Measurements from ENCODE around the gene HMGCR.

HMGCR gene

DNA sequence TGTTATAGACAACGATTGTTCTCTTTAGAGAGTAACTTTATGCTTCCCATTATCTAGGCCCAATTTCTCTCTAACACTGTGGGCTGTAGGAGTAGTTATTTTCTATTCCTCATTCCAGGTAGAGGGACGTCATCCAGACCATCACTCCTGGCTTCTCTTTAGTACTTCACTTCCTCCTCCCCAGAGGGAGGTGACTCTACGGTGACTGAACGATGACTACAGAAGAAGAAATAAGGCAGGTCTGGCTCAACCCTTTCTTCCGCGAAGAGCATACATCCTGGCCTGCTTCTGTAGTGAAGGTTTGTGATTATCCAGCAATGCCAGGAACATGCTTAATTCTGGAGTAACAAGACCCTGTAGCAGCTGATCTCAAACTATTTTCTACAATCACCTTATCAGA, 50.8 kb downstream of the HMGCR start:
- DNase-seq: no peak

- no peak for DNase-seq
These were observed 52.4 kb downstream of the HMGCR start for GRCh38 chr5:75389430-75389829.

DNA sequence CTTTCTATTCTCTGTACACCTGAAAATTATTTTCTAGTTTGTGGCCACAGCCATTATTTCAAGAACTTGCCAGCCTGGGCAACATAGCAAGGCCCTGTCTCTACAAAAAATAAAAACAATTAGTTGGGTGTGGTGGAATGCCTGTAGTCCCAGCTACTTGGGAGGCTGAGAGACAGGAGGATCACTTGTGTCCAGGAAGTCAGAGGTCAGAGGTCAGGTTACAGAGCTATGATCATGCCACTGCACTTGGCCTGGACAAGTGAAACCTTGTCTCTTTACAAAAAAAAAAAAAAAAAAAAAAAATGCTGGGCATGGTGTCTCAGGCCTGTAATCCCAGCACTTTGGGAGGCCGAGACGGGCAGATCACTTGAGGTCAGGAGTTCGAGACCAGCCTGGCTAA, 58.3 kb downstream of the HMGCR start:
- DNase-seq: no peak

GRCh38 chr5:75405296-75405695, 68.3 kb downstream of the HMGCR start:
- no peak for DNase-seq

Measured in SIG-M5 (cell line).